Fibroblast of villous mesenchyme (primary cell): Measurements from ENCODE around the gene RHOU. TPM values are rescaled to one million over a fixed set of nuclear protein-coding genes. Genes with fewer than 3 reads are reported as not detected.
A peak's percentile ranks its signal among the peaks of the same experiment; 100 is the strongest.

Source experiments
- DNase-seq: peaks from one replicate; pipeline ENCODE4 v3.0.0-alpha.2; 2010; ENCODE audit warnings: low read depth
- H3K4me3 ChIP-seq: 2 replicates; pipeline ENCODE4 v1.5.1; 2011; ENCODE audit warnings: low read depth, mild to moderate bottlenecking, low read length
- CTCF ChIP-seq: IDR thresholded peaks from 2 replicates; pipeline ENCODE4 v1.5.1; 2012; ENCODE audit warnings: low read depth, mild to moderate bottlenecking, low read length; ENCODE audit not compliant: insufficient read depth
- total RNA-seq: library from RNA; depleted of rRNA; stranded (reverse); fragments of >200 nt; gene quantifications from 2 replicates; pipeline ENCODE4 v1.2.3, GENCODE V29; 2012

Gene RHOU
- total RNA-seq, 1 donor = 2.2 TPM

DNA sequence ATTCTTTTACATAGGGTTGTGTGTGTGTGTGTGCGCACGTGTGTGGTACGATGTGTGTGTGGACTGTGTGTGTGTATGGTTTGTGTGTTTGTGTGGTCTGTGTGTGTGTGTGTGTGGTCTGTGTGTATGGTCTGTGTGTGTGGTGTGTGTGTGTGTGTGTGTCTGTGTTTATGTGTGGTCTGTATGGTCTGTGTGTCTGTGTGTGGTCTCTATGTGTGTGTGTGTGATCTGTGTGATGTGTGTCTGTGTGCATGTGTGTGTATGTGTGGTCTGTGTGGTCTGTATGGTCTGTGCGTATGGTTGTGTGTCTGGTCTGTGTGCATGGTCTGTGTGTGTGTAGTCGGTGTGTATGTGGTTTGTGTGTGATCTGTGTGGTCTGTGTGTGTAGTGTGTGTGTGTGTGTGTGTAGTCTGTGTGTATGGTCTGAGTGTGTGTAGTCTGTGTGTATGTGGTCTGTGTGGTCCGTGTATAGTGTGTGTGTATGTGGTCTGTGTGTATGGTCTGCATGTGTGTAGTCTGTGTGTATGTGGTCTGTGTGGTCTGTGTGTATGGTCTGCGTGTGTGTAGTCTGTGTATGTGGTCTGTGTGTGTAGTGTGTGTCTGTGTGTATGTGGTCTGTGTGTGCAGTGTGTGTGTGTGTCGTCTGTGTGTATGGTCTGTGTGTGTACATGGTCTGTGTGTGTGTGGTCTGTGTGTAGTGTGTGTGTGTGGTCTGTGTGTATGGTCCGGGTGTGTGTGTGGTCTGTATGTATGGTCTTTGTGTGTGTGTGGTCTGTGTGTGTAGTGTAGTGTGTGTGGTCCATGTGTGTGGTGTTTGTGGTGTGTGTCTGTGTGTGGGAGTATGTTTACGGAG lies 46.8 kb downstream of the RHOU start:
- DNase-seq = no peak
- TF ChIP-seq CTCF = no peak
- no peak overlapping the region for H3K4me3 ChIP-seq

DNA sequence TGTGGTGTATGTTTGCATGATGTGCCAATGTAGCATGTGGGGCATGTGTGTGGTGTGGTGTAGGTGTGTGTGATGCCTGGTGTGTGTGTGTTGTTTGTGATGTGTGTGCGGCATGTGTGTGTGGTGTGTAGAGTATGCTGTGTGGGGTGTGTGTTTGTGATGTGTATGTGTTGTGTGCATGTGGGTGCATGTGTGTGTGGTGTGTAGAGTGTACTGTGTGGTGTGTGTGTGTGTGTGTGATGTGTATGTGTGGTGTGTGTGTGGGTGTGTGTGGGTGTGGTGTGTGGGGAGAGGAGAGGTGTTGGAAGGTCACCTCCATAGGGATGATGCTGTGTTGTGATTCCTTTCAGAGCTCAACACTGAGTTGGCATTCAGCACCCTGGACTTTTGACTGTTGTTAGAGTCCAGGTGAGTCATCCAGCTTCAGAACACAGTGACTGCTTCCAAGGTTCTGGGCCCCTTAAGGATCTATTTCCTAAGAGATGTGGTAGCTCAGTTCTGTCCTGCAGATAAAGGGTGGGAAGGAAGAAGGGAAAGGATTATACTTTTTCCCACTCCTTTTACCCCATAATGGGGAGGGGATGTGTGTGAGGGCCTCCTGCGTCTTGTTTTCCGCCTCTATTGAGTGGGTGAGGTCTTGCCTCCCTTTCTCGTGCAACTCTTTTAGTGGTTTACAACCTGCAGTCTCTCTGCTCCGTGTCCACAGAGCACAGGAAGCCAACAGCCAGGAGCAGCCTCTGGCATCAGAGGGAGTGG lies 47.6 kb downstream of the RHOU start:
- peak; percentile 29 for DNase-seq
- no peak overlapping the region for H3K4me3 ChIP-seq

DNA sequence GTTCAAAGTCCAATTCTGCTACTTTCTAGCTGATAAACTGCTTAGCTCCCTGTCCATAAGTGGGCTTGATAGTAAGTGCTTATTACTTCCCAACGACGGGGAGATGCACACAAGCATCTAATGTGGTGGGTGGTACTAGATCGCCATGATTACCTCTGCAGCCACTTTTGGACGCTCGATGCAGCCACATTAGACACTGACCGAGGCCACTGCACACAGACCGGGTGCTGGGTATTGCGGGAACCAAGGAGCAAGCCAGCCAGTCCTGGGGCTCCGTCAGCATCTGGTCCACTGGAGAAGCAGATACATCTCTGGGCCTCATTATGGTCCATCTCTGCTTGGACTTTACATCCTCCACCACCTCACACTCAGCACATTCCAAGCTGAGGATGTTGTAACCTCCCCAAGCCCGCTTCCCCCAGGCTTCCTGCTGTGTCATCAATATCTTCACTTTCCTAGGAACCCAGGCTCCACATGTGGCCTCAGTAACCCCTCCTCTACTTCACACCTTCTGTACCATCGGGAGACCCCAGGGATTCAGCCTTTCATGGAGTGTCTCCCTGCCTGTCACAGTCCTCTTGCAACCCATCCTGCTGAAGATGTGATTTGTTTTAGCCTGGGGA lies 48.2 kb downstream of the RHOU start:
- TF ChIP-seq CTCF = no peak
- no peak overlapping the region for H3K4me3 ChIP-seq
- no peak for DNase-seq

More for the DNA sequence above, 47.6 kb downstream of the RHOU start:
- TF ChIP-seq CTCF = no peak

GRCh38 chr1:228784181-228784580 lies 48.9 kb downstream of the RHOU start:
- no peak for TF ChIP-seq CTCF
- DNase-seq = no peak

DNA sequence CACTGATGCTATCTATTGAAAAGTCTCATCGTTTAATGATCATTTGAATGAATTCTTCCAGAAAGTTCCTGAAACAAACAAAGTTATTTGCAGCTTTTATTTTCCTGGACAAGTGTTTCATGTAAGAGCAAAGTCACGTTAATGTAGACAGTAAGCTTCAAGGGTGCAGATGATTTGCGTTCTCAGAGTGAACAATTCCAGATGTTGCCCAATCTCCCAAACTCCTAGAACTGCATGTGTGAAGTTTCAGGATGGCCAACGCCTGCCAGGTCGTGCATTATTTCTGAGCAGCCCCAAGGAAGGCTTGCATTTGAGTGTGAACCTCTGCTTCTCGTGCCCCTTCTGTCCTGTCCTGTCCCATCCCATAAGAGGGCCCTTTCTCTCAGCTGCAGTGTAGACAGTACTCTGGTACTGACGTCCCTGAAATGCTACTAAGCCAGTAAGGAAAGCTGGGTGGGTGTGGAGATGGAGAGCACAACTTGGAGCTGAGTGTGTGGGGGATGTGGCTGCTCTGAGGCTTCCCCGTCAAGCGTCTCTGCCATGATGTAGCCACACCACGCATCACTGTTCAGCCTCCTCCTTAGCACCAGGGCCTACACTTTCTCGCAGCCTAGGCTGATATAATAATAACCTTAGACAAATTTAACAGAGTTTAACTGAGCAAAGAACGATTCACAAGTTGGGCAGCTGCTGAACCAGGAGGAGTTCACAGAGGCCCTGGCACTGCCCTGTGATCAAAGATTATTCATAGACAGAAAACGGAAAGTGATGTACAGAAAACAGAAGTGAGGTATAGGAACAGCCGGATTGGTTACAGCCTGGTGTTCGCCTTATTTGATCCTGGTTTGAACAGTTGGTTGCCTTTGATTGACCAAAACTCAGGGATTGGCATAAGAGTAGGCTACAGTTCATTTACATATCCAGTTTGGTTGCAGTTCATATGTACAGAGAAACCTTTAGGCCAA lies 50.4 kb downstream of the RHOU start:
- no peak for TF ChIP-seq CTCF
- H3K4me3 ChIP-seq = no peak overlapping the region
- no peak for DNase-seq

More at GRCh38 chr1:228784181-228784580, 48.9 kb downstream of the RHOU start:
- H3K4me3 ChIP-seq = no peak overlapping the region
